ENCODE measurements around the gene PLCB1. TPM values are rescaled to one million over a fixed set of nuclear protein-coding genes. Genes with fewer than 3 reads are reported as not detected.

The PLCB1 gene
- total and polyA plus RNA-seq, 4 donors = 1.6 to 43.8 (median 6.1) TPM

- no peaks in the 10 kb centered on the region for H3K9me3 ChIP-seq (ENCODE audit: control insufficient read depth in 4 of 4, insufficient read depth in 3 of 4, low read length in 3 of 4)
- no peak for TF ChIP-seq CTCF (IDR thresholded peaks at IDR 0.05; ENCODE audit: control extremely low read depth, extremely low read depth)
- no peak for ATAC-seq (ENCODE audit: insufficient read depth, low FRiP score)
- 97 to 98% methylated on average over 3 of the region's 3 CpGs for WGBS, 2 donors
- H3K4me3 ChIP-seq = no peak overlapping the region
- H3K36me3 ChIP-seq (ENCODE audit: control insufficient read depth in 4 of 4, insufficient read depth in 4 of 4, low read length in 4 of 4) = no peaks in the 10 kb centered on the region
- no peaks in the 10 kb centered on the region for H3K4me1 ChIP-seq (ENCODE audit: control insufficient read depth in 5 of 5, insufficient read depth in 5 of 5, low read length in 5 of 5)
- no peak overlapping the region for H3K9ac ChIP-seq (ENCODE audit: insufficient read depth in 1 of 2, low read length in 2 of 2)
- no peak for DNase-seq
- no peak overlapping the region for H3K27ac ChIP-seq (ENCODE audit: low read depth in 1 of 2, low read length in 1 of 2)
- no peaks in the 10 kb centered on the region for H3K27me3 ChIP-seq (ENCODE audit: control insufficient read depth in 3 of 3, insufficient read depth in 3 of 3, low read length in 2 of 3)
Observed at GRCh38 chr20:8581446-8582183, 449.5 kb downstream of the PLCB1 start.

DNA sequence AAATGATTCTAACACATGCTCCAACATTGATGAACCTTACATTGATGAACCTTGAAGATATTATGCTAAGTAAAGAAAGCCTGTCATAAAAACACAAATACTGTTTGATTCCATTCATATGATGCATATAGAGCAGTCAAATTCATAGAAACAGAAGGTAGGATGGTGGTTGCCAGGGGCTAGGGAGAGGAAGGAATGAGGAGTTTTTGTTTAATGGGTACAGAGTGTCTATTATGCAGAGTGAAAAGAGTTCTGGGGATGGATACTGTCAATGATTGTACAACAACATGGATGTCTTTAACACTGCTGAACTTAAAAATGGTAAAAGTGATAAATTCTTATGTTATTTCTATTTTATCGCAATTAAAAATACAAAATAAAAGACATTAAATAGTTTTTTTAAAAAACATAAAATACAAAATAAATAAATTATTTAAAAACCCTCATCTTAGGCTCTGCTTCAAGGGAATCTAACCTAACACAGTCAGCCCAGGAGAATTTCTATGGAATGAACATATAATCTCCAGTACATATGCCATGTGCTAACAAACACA, 451.0 kb downstream of the PLCB1 start:
- DNase-seq = no peak
- 94 to 96% methylated on average over 1 of the region's 1 CpG for WGBS, 2 donors
- Histone ChIP-seq H3K4me3 (no peak overlapping the region), H3K9me3 (ENCODE audit: control insufficient read depth in 4 of 4, insufficient read depth in 3 of 4, low read length in 3 of 4) (no peaks in the 10 kb centered on the region), H3K27me3 (ENCODE audit: control insufficient read depth in 3 of 3, insufficient read depth in 3 of 3, low read length in 2 of 3) (no peaks in the 10 kb centered on the region), H3K27ac (ENCODE audit: low read depth in 1 of 2, low read length in 1 of 2) (no peak overlapping the region), H3K9ac (ENCODE audit: insufficient read depth in 1 of 2, low read length in 2 of 2) (no peak overlapping the region), H3K36me3 (ENCODE audit: control insufficient read depth in 4 of 4, insufficient read depth in 4 of 4, low read length in 4 of 4) (no peaks in the 10 kb centered on the region), H3K4me1 (ENCODE audit: control insufficient read depth in 5 of 5, insufficient read depth in 5 of 5, low read length in 5 of 5) (no peaks in the 10 kb centered on the region)
- no peak for TF ChIP-seq CTCF (IDR thresholded peaks at IDR 0.05; ENCODE audit: control extremely low read depth, extremely low read depth)
- ATAC-seq (ENCODE audit: insufficient read depth, low FRiP score) = no peak

GRCh38 chr20:8583566-8584043, 451.5 kb downstream of the PLCB1 start:
- WGBS, 2 donors = 65 to 67% methylated on average over 7 of the region's 7 CpGs
- DNase-seq = no peak
- ATAC-seq (ENCODE audit: insufficient read depth, low FRiP score) = no peak
- H3K27ac ChIP-seq (ENCODE audit: low read depth in 1 of 2, low read length in 1 of 2) = no peak overlapping the region
- H3K4me1 ChIP-seq (ENCODE audit: control insufficient read depth in 5 of 5, insufficient read depth in 5 of 5, low read length in 5 of 5) = no peaks in the 10 kb centered on the region
- no peak for TF ChIP-seq CTCF (IDR thresholded peaks at IDR 0.05; ENCODE audit: control extremely low read depth, extremely low read depth)
- no peak overlapping the region for H3K4me3 ChIP-seq
- H3K27me3 ChIP-seq (ENCODE audit: control insufficient read depth in 3 of 3, insufficient read depth in 3 of 3, low read length in 2 of 3) = no peaks in the 10 kb centered on the region
- no peak overlapping the region for H3K9ac ChIP-seq (ENCODE audit: insufficient read depth in 1 of 2, low read length in 2 of 2)
- H3K9me3 ChIP-seq (ENCODE audit: control insufficient read depth in 4 of 4, insufficient read depth in 3 of 4, low read length in 3 of 4) = no peaks in the 10 kb centered on the region
- no peaks in the 10 kb centered on the region for H3K36me3 ChIP-seq (ENCODE audit: control insufficient read depth in 4 of 4, insufficient read depth in 4 of 4, low read length in 4 of 4)
